GM21367 (cell line): ENCODE results near the gene ANTXR2.

ENCODE experiments used
- ATAC-seq: cut with Tn5 transposase; IDR thresholded peaks from one replicate; pipeline ENCODE4 v1.9.1; 2021; ENCODE audit not compliant: unreplicated experiment

ANTXR2 gene

GRCh38 chr4:80092847-80093246 lies 19.8 kb upstream of the ANTXR2 start:
- no peak for ATAC-seq

- no peak for ATAC-seq
These were observed 19.1 kb upstream of the ANTXR2 start for GRCh38 chr4:80092088-80092487.

- ATAC-seq, result no peak
These were observed 18.7 kb upstream of the ANTXR2 start for GRCh38 chr4:80091688-80092087.

GRCh38 chr4:80091184-80091583 lies 18.2 kb upstream of the ANTXR2 start:
- ATAC-seq, result no peak

GRCh38 chr4:80090090-80090489 lies 17.1 kb upstream of the ANTXR2 start:
- ATAC-seq, result no peak

- no peak for ATAC-seq
These were observed 15.4 kb upstream of the ANTXR2 start for GRCh38 chr4:80088471-80088870.

- ATAC-seq, result no peak
These were observed 13.3 kb upstream of the ANTXR2 start for GRCh38 chr4:80086296-80086695.

GRCh38 chr4:80085081-80085480 lies 12.1 kb upstream of the ANTXR2 start:
- ATAC-seq, result no peak

- no peak for ATAC-seq
These were observed 9.7 kb upstream of the ANTXR2 start for GRCh38 chr4:80082693-80083092.

GRCh38 chr4:80081566-80081965 lies 8.5 kb upstream of the ANTXR2 start:
- ATAC-seq, result no peak

- ATAC-seq, result no peak
These were observed 6.4 kb upstream of the ANTXR2 start for GRCh38 chr4:80079255-80079923.

GRCh38 chr4:80078346-80079092 lies 5.5 kb upstream of the ANTXR2 start:
- no peak for ATAC-seq

GRCh38 chr4:80077639-80078038 lies 4.6 kb upstream of the ANTXR2 start:
- no peak for ATAC-seq

- no peak for ATAC-seq
These were observed 3.7 kb upstream of the ANTXR2 start for GRCh38 chr4:80076681-80077080.

GRCh38 chr4:80075995-80076675 lies 3.1 kb upstream of the ANTXR2 start:
- no peak for ATAC-seq

GRCh38 chr4:80074651-80075050 lies 1.6 kb upstream of the ANTXR2 start:
- ATAC-seq, result no peak

GRCh38 chr4:80074069-80074468 lies 1.0 kb upstream of the ANTXR2 start:
- no peak for ATAC-seq

- peak; percentile 43 for ATAC-seq
These were observed 512 bp upstream of the ANTXR2 start for GRCh38 chr4:80073473-80074008.

GRCh38 chr4:80072228-80072743 lies 743 bp downstream of the ANTXR2 start:
- no peak for ATAC-seq

- ATAC-seq, result peak; percentile 35
These were observed 1.3 kb downstream of the ANTXR2 start for GRCh38 chr4:80071604-80072227.
